ENCODE results near the gene GRHL1. TPM values are rescaled to one million over a fixed set of nuclear protein-coding genes. Genes with fewer than 3 reads are reported as not detected.

Gene GRHL1, protein sequence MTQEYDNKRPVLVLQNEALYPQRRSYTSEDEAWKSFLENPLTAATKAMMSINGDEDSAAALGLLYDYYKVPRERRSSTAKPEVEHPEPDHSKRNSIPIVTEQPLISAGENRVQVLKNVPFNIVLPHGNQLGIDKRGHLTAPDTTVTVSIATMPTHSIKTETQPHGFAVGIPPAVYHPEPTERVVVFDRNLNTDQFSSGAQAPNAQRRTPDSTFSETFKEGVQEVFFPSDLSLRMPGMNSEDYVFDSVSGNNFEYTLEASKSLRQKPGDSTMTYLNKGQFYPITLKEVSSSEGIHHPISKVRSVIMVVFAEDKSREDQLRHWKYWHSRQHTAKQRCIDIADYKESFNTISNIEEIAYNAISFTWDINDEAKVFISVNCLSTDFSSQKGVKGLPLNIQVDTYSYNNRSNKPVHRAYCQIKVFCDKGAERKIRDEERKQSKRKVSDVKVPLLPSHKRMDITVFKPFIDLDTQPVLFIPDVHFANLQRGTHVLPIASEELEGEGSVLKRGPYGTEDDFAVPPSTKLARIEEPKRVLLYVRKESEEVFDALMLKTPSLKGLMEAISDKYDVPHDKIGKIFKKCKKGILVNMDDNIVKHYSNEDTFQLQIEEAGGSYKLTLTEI
- total RNA-seq (1 to 10 TPM; 2.5 to 5.7 (median 2.7) TPM), polyA plus RNA-seq (0.81 TPM)
- long read RNA-seq, donor 1, partial matches to known transcripts: 1 of 4 reads
- long read RNA-seq, donor 1, other reads (novel, unspliced or antisense): 1 of 4 reads
- long read RNA-seq, donor 2: 0 reads
- long read RNA-seq, donor 3, transcript GRHL1-201 (16 exons, 3,563 nt): major isoform, 8 of 21 reads
- long read RNA-seq, donor 3, partial matches to known transcripts: 8 of 21 reads
- long read RNA-seq, donor 3, other reads (novel, unspliced or antisense): 4 of 21 reads
- long read RNA-seq, donor 4: 0 reads

DNA sequence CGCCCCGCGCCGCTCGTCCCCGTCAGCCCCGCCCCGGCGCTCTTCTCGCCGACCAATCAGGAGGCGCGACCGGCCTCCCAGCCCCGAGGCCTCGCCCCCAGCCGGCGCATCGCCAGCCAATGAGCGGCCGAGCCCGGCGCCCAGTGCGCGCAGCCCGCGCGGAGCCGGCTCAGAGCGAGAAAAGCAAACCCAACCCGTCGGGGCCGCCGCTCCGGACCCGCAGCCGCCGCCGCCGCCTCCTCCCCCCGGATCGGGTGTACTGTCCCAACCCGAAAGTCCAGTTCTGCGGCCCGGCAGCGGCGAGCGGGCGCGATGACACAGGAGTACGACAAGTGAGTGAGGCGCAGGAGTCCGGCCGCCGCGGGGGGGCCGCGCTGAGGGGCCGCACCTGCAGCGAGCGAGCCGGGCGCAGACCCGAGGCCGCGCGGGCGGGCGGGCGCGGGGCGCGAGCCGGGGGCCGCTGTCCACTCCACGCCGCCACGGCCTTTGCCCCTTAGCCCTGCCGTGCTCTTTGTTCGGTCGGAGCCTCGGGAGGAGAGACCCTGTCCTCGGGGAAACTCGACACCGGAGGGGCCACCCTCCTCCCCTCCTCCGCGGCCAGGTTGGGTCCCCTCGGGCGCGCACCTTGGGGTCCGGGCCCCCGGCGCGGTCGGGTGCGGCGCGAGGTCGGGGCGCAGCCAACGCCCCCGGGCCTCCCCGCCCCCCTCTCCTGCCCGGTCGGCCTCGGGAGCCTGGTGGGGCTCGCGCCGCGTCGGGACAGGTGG lies at the start of gene GRHL1:
TSS of gene GRHL1 (plus strand) at position 172 of the 764 bp plus-strand sequence. CDS start at position 313, 141 bp downstream.
- DNase-seq: peak; percentile 95 to 98 (median 98)
- H3K27me3 ChIP-seq (ENCODE audit: control insufficient read depth, insufficient read depth): no peaks in the 10 kb centered on the region
- under 1% methylated on average over 111 of the region's 111 CpGs for WGBS
- H3K4me3 ChIP-seq (ENCODE audit: low read length): peak within 1 kb of the TSS; percentile 77
- H3K9me3 ChIP-seq (ENCODE audit: control insufficient read depth, low read length): no peaks in the 10 kb centered on the region
- intact Hi-C loops (cut with DNase I): loop anchor here in 1 of 4 donors (10.0 kb wide), 1 partner anchor 107 kb away; the partner anchor contains the start of gene TAF1B
- no peaks in the 10 kb centered on the region for H3K4me1 ChIP-seq (ENCODE audit: control insufficient read depth, insufficient read depth, low read length)
- H3K27ac ChIP-seq (ENCODE audit: low read length): peak within 1 kb of the TSS; percentile 5
- ATAC-seq: peak; percentile 98

DNA sequence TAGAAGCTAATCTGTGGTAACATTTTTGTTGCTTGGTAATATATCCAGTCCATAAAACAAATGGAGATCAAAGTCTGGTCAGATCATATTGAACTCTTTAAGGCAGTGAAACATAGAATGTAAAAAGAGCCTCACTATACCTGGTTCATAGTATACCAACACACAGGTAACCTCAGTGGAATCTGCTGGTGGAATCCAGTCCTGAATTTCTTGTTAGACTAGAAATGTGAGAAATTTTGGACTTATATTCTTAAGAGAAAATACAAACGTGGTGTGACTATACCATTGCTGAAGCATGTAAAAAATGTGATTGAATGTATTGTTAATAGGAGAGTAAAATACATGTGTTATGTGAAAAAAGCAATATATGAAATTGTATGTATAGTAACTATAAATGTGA lies 46.1 kb upstream of the GRHL1 start:
- H3K27me3 ChIP-seq (ENCODE audit: control insufficient read depth, insufficient read depth): no peaks in the 10 kb centered on the region
- DNase-seq (no peak), ATAC-seq (no peak)
- no peaks in the 10 kb centered on the region for H3K9me3 ChIP-seq (ENCODE audit: control insufficient read depth, low read length)
- no peaks in the 10 kb centered on the region for H3K4me1 ChIP-seq (ENCODE audit: control insufficient read depth, insufficient read depth, low read length)
- intact Hi-C loops (cut with DNase I): no loop called here
- 78% methylated on average over 1 of the region's 1 CpG for WGBS
- no peak overlapping the region for H3K27ac ChIP-seq (ENCODE audit: low read length)
- no peak overlapping the region for H3K4me3 ChIP-seq (ENCODE audit: low read length)

DNA sequence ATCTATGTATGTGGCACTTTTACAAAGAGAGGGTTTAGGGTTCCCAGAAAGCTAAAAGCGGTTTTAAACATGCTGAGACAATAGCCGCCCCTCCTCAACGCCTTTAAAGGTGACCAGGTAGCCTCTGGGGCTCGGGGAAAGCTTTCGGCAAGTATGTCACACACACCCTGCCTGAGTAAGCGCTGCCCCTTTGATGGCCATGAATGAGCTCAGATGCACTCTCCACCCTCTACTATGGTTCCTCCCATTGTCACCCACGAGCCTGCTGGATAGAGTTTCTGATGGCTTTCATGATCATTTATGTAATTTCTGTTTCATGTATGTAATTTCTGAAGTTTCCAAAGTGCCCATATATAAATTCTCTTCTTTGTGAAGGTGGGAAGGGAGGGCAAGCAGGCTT lies 44.1 kb upstream of the GRHL1 start:
- DNase-seq (no peak), ATAC-seq (no peak)
- Histone ChIP-seq H3K9me3 (ENCODE audit: control insufficient read depth, low read length) (no peaks in the 10 kb centered on the region), H3K4me3 (ENCODE audit: low read length) (no peak overlapping the region), H3K27me3 (ENCODE audit: control insufficient read depth, insufficient read depth) (no peaks in the 10 kb centered on the region), H3K4me1 (ENCODE audit: control insufficient read depth, insufficient read depth, low read length) (no peaks in the 10 kb centered on the region), H3K27ac (ENCODE audit: low read length) (no peak overlapping the region)
- intact Hi-C loops (cut with DNase I): no loop called here
- WGBS: 95% methylated on average over 7 of the region's 7 CpGs

DNA sequence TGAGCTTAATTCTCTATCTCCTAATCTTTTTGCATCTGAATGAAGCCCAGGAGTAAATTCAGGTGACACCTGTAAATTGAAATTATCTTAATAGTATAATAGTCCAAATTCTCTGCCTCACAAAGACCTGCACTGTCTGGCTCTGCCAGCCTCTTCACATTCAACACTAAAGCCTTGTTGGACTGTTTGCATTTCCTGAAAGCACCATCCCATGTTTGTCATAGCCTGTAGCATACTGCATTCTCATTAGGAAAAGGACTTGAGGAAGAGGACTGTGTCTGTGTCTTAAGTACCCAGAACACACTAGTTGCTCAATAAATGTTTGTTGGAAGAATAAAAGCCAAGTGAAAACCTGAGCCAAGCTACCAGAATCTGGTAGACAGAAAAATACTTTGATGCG lies 42.9 kb upstream of the GRHL1 start:
- Histone ChIP-seq H3K27ac (ENCODE audit: low read length) (no peak overlapping the region), H3K4me1 (ENCODE audit: control insufficient read depth, insufficient read depth, low read length) (no peaks in the 10 kb centered on the region), H3K9me3 (ENCODE audit: control insufficient read depth, low read length) (no peaks in the 10 kb centered on the region), H3K27me3 (ENCODE audit: control insufficient read depth, insufficient read depth) (no peaks in the 10 kb centered on the region), H3K4me3 (ENCODE audit: low read length) (no peak overlapping the region)
- no peak for ATAC-seq
- no peak for DNase-seq
- intact Hi-C loops (cut with DNase I): no loop called here
- 98% methylated on average over 1 of the region's 1 CpG for WGBS

DNA sequence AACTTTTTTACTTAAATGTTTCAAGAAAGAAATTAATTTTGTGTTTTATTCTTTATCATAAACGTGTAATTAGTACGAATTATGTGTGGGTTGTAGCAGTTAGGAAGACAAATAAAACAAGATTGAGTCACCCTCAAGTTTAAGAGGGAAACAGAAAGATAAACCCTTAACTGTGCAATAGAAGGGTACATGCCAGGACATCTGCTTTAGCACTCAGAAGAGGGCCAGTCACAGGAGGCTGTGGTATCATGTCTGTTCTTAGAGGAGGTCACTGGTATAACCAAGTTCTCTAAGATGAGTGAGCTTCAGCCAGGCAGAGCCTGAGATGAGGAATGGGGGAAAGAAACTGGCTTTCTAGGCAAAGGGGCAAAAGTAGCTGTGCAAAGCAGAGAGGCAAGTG lies 42.4 kb upstream of the GRHL1 start:
- ATAC-seq (no peak), DNase-seq (no peak)
- 77% methylated on average over 2 of the region's 2 CpGs for WGBS

DNA sequence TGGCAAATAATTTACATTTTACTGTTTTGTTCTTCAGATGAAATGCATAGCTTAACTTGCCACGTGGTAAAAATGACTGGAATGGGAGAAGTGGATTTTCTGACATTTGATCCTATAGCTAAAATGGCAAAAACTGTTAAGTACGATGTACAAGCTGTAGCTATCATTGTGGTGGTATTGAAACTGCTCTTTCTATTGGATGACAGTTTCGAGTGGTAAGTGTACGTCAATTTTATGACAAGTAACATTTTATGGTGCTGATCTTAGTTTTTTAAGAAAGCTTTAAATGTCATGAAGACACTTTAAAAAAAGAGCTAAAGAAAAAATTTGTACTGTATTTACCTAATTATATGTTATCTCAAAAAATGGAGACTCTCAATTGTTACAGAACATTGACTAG lies 40.8 kb upstream of the GRHL1 start:
- no peak overlapping the region for H3K27ac ChIP-seq (ENCODE audit: low read length)
- H3K9me3 ChIP-seq (ENCODE audit: control insufficient read depth, low read length): no peaks in the 10 kb centered on the region
- no peak for DNase-seq
- no peak for ATAC-seq
- H3K27me3 ChIP-seq (ENCODE audit: control insufficient read depth, insufficient read depth): no peaks in the 10 kb centered on the region
- WGBS: 67% methylated on average over 4 of the region's 4 CpGs
- intact Hi-C loops (cut with DNase I): no loop called here
- no peaks in the 10 kb centered on the region for H3K4me1 ChIP-seq (ENCODE audit: control insufficient read depth, insufficient read depth, low read length)
- no peak overlapping the region for H3K4me3 ChIP-seq (ENCODE audit: low read length)

More for the DNA sequence above, 42.4 kb upstream of the GRHL1 start:
- H3K27ac ChIP-seq (ENCODE audit: low read length): no peak overlapping the region
- H3K4me1 ChIP-seq (ENCODE audit: control insufficient read depth, insufficient read depth, low read length): no peaks in the 10 kb centered on the region
- H3K4me3 ChIP-seq (ENCODE audit: low read length): no peak overlapping the region
- no peaks in the 10 kb centered on the region for H3K27me3 ChIP-seq (ENCODE audit: control insufficient read depth, insufficient read depth)
- no peaks in the 10 kb centered on the region for H3K9me3 ChIP-seq (ENCODE audit: control insufficient read depth, low read length)
- intact Hi-C loops (cut with DNase I): no loop called here

DNA sequence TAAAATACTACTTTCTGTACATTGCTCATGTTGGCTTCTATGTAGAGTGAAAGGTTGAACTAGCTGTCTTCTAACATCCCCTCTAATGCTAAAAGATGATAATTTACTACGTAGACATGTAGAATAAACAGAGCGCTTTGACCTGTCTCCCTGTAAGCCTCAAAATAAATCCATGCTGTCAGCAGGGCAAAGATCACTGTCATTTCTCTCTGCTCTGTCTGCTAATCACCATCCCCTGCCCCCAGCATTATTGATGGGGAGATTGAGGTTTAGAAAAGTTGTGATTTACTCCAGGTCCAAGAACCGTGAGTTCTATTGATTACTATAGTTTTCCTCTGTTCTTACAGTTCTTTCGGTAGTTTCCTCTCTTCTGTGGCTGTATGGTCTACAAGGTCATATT lies 39.0 kb upstream of the GRHL1 start:
- Histone ChIP-seq H3K4me1 (ENCODE audit: control insufficient read depth, insufficient read depth, low read length) (no peaks in the 10 kb centered on the region), H3K4me3 (ENCODE audit: low read length) (no peak overlapping the region), H3K27ac (ENCODE audit: low read length) (no peak overlapping the region), H3K9me3 (ENCODE audit: control insufficient read depth, low read length) (no peaks in the 10 kb centered on the region), H3K27me3 (ENCODE audit: control insufficient read depth, insufficient read depth) (no peaks in the 10 kb centered on the region)
- ATAC-seq: no peak
- DNase-seq: no peak
- 95% methylated on average over 4 of the region's 4 CpGs for WGBS
- intact Hi-C loops (cut with DNase I): no loop called here

DNA sequence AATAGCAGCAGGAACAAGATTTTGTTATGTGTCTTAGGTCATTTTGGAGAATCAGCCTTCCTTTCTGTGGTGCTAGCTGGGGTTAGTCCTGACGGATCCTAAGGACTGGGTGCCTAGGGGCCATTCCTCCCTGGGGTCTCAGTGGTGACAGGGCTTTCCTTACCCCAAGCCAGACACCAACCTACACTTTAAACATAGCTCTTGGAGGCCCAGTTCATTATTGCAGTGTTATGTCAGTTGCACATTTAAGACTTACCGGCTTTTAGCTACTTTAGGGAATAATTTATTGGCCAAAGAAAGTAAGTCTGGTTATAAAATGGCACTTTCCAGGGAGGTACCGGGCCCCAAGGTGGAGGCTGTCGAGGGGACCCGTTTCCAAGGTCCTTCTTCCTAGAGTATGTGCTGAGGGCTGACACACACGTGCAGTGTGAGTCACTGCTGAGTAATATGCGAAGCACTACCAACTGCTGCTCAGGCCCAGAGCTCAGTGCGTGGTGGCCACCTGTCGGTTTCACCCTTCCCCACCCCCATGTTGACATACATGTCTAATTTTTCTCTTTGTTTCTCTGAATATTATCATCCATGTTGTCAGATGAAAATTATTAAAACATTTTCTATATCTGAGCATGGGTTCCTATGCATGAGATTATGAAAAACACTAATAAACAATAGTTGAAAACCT lies 37.0 kb upstream of the GRHL1 start:
- Histone ChIP-seq H3K4me3 (ENCODE audit: low read length) (no peak overlapping the region), H3K4me1 (ENCODE audit: control insufficient read depth, insufficient read depth, low read length) (no peaks in the 10 kb centered on the region), H3K9me3 (ENCODE audit: control insufficient read depth, low read length) (no peaks in the 10 kb centered on the region), H3K27me3 (ENCODE audit: control insufficient read depth, insufficient read depth) (no peaks in the 10 kb centered on the region), H3K27ac (ENCODE audit: low read length) (no peak overlapping the region)
- no peak for ATAC-seq
- 94% methylated on average over 9 of the region's 9 CpGs for WGBS
- DNase-seq: no peak
- intact Hi-C loops (cut with DNase I): no loop called here

DNA sequence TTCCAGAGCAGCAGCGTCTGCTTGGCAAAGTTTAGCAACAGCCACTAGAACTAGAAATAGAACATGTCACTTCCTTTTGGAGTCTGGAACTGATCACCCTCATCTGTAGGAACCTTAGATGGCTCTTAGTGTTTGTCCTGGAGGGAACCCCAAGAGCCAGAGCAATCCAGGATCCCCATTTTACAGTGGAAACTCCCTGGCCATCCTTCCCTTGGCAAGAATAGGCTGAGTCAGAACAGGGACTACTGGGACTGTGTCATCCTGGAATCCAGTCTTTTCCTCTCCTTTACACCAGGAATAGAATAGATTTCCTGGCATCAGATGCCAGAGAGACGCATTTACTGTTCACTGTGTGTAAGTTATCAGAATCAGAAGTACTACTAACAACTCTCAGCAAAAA lies 33.2 kb upstream of the GRHL1 start:
- Histone ChIP-seq H3K4me3 (ENCODE audit: low read length) (no peak overlapping the region), H3K27me3 (ENCODE audit: control insufficient read depth, insufficient read depth) (no peaks in the 10 kb centered on the region), H3K9me3 (ENCODE audit: control insufficient read depth, low read length) (no peaks in the 10 kb centered on the region), H3K27ac (ENCODE audit: low read length) (peak overlapping the region; percentile 36), H3K4me1 (ENCODE audit: control insufficient read depth, insufficient read depth, low read length) (no peaks in the 10 kb centered on the region)
- intact Hi-C loops (cut with DNase I): no loop called here
- DNase-seq: no peak
- peak; percentile 63 to 85 for ATAC-seq
- 28% methylated on average over 2 of the region's 2 CpGs for WGBS

DNA sequence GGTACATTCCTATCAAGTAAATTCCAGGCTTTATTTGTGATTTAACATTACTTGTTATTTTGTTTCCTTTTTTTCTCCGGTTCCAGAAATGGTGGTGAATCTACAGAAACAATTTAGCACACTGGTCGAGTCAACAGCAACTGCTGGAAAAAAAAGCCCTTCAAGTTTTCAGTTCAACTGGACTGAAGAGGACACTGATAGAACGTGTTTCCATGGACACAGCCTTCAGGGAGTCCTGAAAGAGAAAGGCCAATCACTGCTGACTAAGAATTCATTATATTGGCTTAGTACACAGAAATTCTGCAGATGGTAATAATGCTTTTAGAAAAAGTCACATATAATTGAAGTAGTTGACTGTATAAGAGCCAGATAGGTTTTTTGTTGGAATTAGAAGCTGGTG lies 32.0 kb upstream of the GRHL1 start:
- intact Hi-C loops (cut with DNase I): no loop called here
- ATAC-seq: no peak
- DNase-seq: no peak
- no peak overlapping the region for H3K4me3 ChIP-seq (ENCODE audit: low read length)
- no peaks in the 10 kb centered on the region for H3K4me1 ChIP-seq (ENCODE audit: control insufficient read depth, insufficient read depth, low read length)
- no peak overlapping the region for H3K27ac ChIP-seq (ENCODE audit: low read length)
- 77% methylated on average over 3 of the region's 3 CpGs for WGBS
- H3K9me3 ChIP-seq (ENCODE audit: control insufficient read depth, low read length): no peaks in the 10 kb centered on the region
- no peaks in the 10 kb centered on the region for H3K27me3 ChIP-seq (ENCODE audit: control insufficient read depth, insufficient read depth)

All from right cardiac atrium (tissue), 5 donors.